Urinary bladder (tissue), 4 donors: ENCODE data around the gene BCAT1. TPM values are rescaled to one million over a fixed set of nuclear protein-coding genes. Genes with fewer than 3 reads are reported as not detected.
"Not testable (repeated sequence)": the region's sequence is repeated elsewhere in the genome, so short reads cannot be mapped to it uniquely, and the experiment has no call there.

Experiments used
- DNase-seq: peaks from one replicate; pipeline ENCODE4 v3.0.0-alpha.2; 2015; ENCODE audit errors: extremely low spot score
- H3K27ac ChIP-seq: one replicate; pipeline ENCODE4 v1.5.1; 2013; ENCODE audit warnings: low read depth, mild to moderate bottlenecking, moderate library complexity
- H3K36me3 ChIP-seq: one replicate; pipeline ENCODE4 v1.6.1; 2013; ENCODE audit warnings: mild to moderate bottlenecking, moderate library complexity; ENCODE audit not compliant: insufficient read depth
- H3K4me1 ChIP-seq: one replicate; pipeline ENCODE4 v1.6.1; 2013; ENCODE audit warnings: mild to moderate bottlenecking, moderate library complexity; ENCODE audit not compliant: insufficient read depth
- H3K4me3 ChIP-seq: one replicate; pipeline ENCODE4 v1.5.1; 2013; ENCODE audit warnings: low read depth, low read length
- WGBS: extraction: QIAGEN DNeasy Blood & Tissue Kit; methylation state at CpG from one replicate; pipeline ENCODE4 v1.1.7; 2013; 5-methylcytosine and 5-hydroxymethylcytosine counted together
- polyA plus RNA-seq: library from polyadenylated mRNA; stranded (reverse); fragments of 200-250 nt; gene quantifications from one replicate; pipeline ENCODE4 v1.2.3, GENCODE V29; 2013
- total RNA-seq: library from RNA; depleted of rRNA; stranded (reverse); fragments of >200 nt; gene quantifications from one replicate; pipeline ENCODE4 v1.2.3, GENCODE V29; 2014
- donor health status: healthy with polysubstance abuse.
- donor health status: healthy.

Gene BCAT1
- total and polyA plus RNA-seq, 2 donors = 9.4 to 87.3 TPM

DNA sequence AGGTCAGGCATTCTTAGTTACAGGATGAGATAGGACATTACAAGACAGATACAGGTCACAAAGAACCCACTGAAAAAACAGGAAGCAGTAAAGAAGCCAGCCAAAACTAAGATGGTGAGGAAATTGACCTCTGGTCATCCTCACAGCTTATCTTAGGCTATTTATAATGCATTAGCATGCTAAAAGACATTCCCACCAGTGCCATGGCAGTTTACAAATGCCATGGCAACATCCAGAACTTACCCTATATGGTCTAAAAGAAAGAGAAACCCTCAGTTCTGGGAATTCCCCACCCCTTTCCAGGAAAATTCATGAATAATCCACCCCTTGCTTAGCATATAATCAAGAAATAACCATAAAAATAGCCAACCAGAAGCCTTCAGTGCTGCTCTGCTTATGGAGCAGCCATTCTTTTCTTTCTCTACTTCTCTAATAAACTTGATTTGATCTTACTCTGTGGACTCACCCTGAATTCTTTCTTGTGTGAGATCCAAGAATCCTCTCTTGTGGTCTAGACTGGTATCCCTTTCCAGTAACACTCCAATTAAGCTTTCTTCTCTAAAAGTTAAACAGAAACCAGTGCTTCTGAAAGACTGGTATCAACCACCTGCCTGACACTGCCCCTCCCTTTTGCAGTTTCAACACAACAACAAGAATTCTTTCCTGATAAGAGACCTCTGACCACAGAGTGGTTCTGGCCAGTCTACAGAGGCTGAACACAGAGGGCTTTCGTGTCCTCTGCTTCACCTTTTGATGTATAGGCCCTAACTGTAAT, 86.9 kb downstream of the BCAT1 start:
- Histone ChIP-seq H3K4me1 (no peaks in the 10 kb centered on the region), H3K4me3 (no peak overlapping the region), H3K36me3 (no peaks in the 10 kb centered on the region), H3K27ac (no peak overlapping the region)
- 92% methylated on average over 1 of the region's 1 CpG for WGBS
- DNase-seq = no peak

GRCh38 chr12:24860546-24860945, 88.4 kb downstream of the BCAT1 start:
- Histone ChIP-seq H3K4me1 (no peaks in the 10 kb centered on the region), H3K27ac (no peak overlapping the region), H3K36me3 (no peaks in the 10 kb centered on the region), H3K4me3 (no peak overlapping the region)
- DNase-seq = no peak

- Histone ChIP-seq H3K4me3 (no peak overlapping the region), H3K4me1 (no peaks in the 10 kb centered on the region), H3K36me3 (no peaks in the 10 kb centered on the region), H3K27ac (no peak overlapping the region)
- 96% methylated on average over 3 of the region's 3 CpGs for WGBS
- no peak for DNase-seq
Measured at GRCh38 chr12:24856541-24856940, 92.4 kb downstream of the BCAT1 start.

DNA sequence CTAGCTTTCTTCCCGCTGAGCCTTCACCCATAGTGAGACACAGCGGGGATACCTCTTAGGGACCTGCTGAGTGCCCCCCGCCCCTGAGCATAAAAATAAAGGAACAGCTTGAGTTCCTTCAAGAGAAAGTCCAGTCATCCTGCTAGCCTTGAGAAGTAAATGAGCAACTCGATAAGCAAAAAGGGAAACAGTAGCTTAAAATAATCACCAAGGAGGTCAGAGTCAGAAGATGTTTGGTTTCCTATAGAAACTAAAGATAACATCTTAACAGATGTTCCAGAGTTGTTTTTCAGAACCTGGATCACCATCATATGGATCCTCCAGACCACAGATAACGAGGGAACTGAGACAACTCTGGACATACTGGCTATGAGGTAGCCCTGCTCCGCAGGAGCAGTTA, 94.0 kb downstream of the BCAT1 start:
- no peak overlapping the region for H3K27ac ChIP-seq
- no peak overlapping the region for H3K4me3 ChIP-seq
- no peaks in the 10 kb centered on the region for H3K36me3 ChIP-seq
- no peak for DNase-seq
- H3K4me1 ChIP-seq = no peaks in the 10 kb centered on the region
- WGBS = 73% methylated on average over 6 of the region's 6 CpGs

GRCh38 chr12:24854017-24854416, 94.9 kb downstream of the BCAT1 start:
- 86% methylated on average over 1 of the region's 1 CpG for WGBS
- Histone ChIP-seq H3K36me3 (no peaks in the 10 kb centered on the region), H3K4me3 (no peak overlapping the region), H3K27ac (no peak overlapping the region), H3K4me1 (no peaks in the 10 kb centered on the region)
- no peak for DNase-seq

DNA sequence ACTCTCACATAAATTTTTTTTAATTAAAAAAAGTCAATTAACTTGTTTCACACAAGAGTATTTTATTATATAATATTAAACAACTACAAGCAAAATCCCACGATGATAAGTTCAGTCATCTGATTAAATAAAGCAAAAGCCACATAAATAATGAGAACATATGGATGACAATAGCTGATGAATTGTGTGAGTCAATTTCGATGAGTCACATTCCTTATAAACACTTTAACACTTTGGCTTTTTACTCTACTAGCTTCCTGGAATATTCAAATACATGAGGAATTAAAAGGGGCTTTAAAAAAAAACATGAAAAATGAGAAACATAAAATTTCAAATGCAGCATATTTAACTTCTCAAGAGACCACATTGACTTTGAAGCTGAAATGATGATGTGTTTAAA, 95.3 kb downstream of the BCAT1 start:
- H3K27ac ChIP-seq = no peak overlapping the region
- H3K4me3 ChIP-seq = no peak overlapping the region
- DNase-seq = no peak
- 66% methylated on average over 2 of the region's 2 CpGs for WGBS
- H3K36me3 ChIP-seq = no peaks in the 10 kb centered on the region
- no peaks in the 10 kb centered on the region for H3K4me1 ChIP-seq

DNA sequence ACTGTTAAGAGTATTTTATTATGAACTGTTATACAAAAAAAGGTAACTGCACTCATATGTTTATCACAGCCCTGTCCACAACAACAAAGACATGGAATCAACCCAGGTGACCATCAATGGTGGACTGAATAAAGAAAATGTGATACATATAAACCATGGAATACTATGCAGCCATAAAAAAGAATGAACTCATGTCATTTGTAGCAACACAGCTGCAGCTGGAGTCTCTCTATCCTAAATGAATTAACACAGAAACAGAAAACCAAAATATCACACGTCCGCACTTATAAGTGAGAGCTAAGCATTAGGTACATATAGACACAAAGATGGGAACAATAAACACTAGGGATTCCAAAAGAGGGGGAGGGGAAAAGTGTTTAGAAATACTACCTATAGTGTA, 95.8 kb downstream of the BCAT1 start:
- 96% methylated on average over 2 of the region's 2 CpGs for WGBS
- no peak for DNase-seq
- no peak overlapping the region for H3K27ac ChIP-seq
- H3K4me3 ChIP-seq = no peak overlapping the region
- no peaks in the 10 kb centered on the region for H3K36me3 ChIP-seq
- no peaks in the 10 kb centered on the region for H3K4me1 ChIP-seq

- 69% methylated on average over 1 of the region's 1 CpG for WGBS
- no peak for DNase-seq
Measured at GRCh38 chr12:24852420-24852819, 96.5 kb downstream of the BCAT1 start.

GRCh38 chr12:24851883-24852282, 97.0 kb downstream of the BCAT1 start:
- not testable (repeated sequence) for DNase-seq, H3K4me3 ChIP-seq, H3K4me1 ChIP-seq, H3K27ac ChIP-seq, H3K36me3 ChIP-seq
- WGBS = 55% methylated on average over 2 of the region's 2 CpGs

More at GRCh38 chr12:24852420-24852819, 96.5 kb downstream of the BCAT1 start:
- H3K4me1 ChIP-seq = no peaks in the 10 kb centered on the region
- no peak overlapping the region for H3K27ac ChIP-seq
- H3K4me3 ChIP-seq = no peak overlapping the region
- H3K36me3 ChIP-seq = no peaks in the 10 kb centered on the region

DNA sequence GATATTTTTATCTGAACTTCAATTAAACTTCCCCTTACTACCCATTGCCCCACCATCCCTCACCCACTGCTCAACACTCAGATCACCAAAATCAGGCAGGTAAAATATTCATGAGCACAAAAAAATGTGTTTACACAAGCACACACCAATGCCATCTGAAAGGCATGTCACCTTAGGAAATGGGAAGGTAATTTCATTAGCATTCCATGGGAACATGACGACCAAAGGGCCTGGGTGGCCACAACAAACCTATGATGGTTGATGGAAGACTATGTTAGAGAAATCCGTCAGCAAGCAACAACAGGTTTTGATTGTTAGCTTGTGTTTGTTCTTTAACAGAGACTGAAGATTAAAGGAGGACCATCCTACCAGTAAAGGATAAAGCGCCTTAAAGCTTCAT, 97.6 kb downstream of the BCAT1 start:
- 97% methylated on average over 3 of the region's 3 CpGs for WGBS
- no peak for DNase-seq
- H3K4me1 ChIP-seq = no peaks in the 10 kb centered on the region
- no peak overlapping the region for H3K4me3 ChIP-seq
- H3K36me3 ChIP-seq = peaks cover 1% of the 10 kb centered on the region
- no peak overlapping the region for H3K27ac ChIP-seq

DNA sequence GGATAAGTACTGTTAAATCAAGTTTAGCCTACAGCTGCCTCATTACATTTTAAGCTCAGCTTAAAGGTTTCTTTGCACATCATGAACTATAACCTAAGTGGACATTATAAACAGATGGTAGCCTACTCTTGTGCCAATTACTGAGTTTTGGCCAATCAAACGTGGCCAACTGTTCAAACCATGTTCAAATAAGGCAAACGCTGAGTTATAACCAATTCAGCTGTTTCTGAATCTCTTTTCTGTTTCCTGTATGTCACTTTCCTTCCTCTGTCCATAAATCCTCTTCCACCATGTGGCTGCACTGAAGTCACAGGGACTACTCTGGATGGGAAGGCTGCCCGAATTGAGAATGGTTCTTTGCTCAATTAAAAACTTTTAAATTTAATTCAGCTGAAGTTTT, 98.4 kb downstream of the BCAT1 start:
- Histone ChIP-seq H3K36me3 (peaks cover 1% of the 10 kb centered on the region), H3K4me1 (no peaks in the 10 kb centered on the region), H3K27ac (no peak overlapping the region), H3K4me3 (no peak overlapping the region)
- 77% methylated on average over 3 of the region's 3 CpGs for WGBS
- no peak for DNase-seq

- H3K4me3 ChIP-seq = no peak overlapping the region
- H3K36me3 ChIP-seq = peaks cover 1% of the 10 kb centered on the region
- WGBS = 93% methylated on average over 8 of the region's 8 CpGs
- no peaks in the 10 kb centered on the region for H3K4me1 ChIP-seq
- H3K27ac ChIP-seq = no peak overlapping the region
- no peak for DNase-seq
Measured at GRCh38 chr12:24848941-24849477, 99.9 kb downstream of the BCAT1 start.

DNA sequence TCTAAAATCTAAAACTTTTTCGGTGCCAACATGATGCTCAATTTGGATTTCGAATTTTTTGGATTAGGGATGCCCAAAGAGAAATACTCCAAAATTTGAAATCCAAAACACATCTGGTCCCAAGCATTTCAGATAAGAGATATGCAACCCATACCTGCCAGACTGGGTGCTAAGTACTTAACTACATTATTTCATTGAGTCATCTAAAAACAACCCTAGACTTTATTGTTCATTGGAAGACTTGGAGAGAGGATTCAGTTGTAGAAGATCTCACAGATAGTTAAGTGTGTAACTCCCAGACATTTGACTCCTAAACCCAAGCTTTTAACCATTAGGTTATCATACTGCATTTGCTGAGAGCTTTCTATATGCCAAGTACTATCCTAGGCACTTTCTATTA, 102.2 kb downstream of the BCAT1 start:
- Histone ChIP-seq H3K27ac (no peak overlapping the region), H3K4me1 (no peaks in the 10 kb centered on the region), H3K36me3 (peaks cover 1% of the 10 kb centered on the region), H3K4me3 (no peak overlapping the region)
- whole genome bisulfite sequencing = over 99% methylated on average over 2 of the region's 2 CpGs
- no peak for DNase-seq

DNA sequence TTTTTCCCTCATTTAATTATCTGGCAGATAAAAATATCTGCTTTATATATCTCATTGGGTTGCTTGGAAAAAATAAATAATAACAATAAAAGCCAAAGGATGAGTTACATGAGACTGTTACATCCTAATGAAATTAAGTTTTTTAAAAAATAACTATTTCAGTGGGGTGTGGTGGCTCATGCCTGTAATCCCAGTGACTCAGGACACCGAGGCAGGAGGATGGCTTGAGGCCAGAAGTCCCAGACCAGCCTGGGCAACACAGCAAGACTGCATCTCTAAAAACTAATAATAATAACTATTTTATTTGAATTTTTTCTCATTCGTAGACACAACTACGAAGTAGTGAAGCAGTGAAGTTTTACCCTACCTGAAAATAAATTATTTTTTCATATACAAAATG, 103.3 kb downstream of the BCAT1 start:
- H3K36me3 ChIP-seq = peaks cover 1% of the 10 kb centered on the region
- no peaks in the 10 kb centered on the region for H3K4me1 ChIP-seq
- H3K27ac ChIP-seq = no peak overlapping the region
- no peak overlapping the region for H3K4me3 ChIP-seq
- WGBS = 77% methylated on average over 3 of the region's 3 CpGs
- DNase-seq = no peak
